DMS53 (cell line): ENCODE data around the gene LAMA2.
"Not testable (repeated sequence)": the region's sequence is repeated elsewhere in the genome, so short reads cannot be mapped to it uniquely, and the experiment has no call there.

Experiments
- DNase-seq: peaks from one replicate; lab custom pipeline; 2025; lab: John Stamatoyannopoulos, UW

The LAMA2 gene

GRCh38 chr6:129008591-129008990 lies 125.7 kb downstream of the LAMA2 start:
- DNase-seq: no peak

GRCh38 chr6:129009851-129010250 lies 126.9 kb downstream of the LAMA2 start:
- DNase-seq: no peak

GRCh38 chr6:129014302-129014701 lies 131.4 kb downstream of the LAMA2 start:
- no peak for DNase-seq

GRCh38 chr6:129015721-129016120 lies 132.8 kb downstream of the LAMA2 start:
- no peak for DNase-seq

GRCh38 chr6:129016844-129017243 lies 133.9 kb downstream of the LAMA2 start:
- no peak for DNase-seq

GRCh38 chr6:129022011-129022553 lies 139.1 kb downstream of the LAMA2 start:
- no peak for DNase-seq

GRCh38 chr6:129026601-129027000 lies 143.7 kb downstream of the LAMA2 start:
- no peak for DNase-seq

GRCh38 chr6:129029778-129030177 lies 146.8 kb downstream of the LAMA2 start:
- no peak for DNase-seq

GRCh38 chr6:129030215-129030614 lies 147.3 kb downstream of the LAMA2 start:
- DNase-seq: no peak

- DNase-seq: no peak
Observed at GRCh38 chr6:129031051-129031599, 148.2 kb downstream of the LAMA2 start.

- DNase-seq: no peak
Observed at GRCh38 chr6:129032602-129033001, 149.7 kb downstream of the LAMA2 start.

GRCh38 chr6:129033180-129033579 lies 150.2 kb downstream of the LAMA2 start:
- no peak for DNase-seq

- DNase-seq: no peak
Observed at GRCh38 chr6:129033581-129033980, 150.6 kb downstream of the LAMA2 start.

GRCh38 chr6:129041563-129041962 lies 158.6 kb downstream of the LAMA2 start:
- DNase-seq: no peak

GRCh38 chr6:129046526-129046925 lies 163.6 kb downstream of the LAMA2 start:
- peak; percentile 29 for DNase-seq

GRCh38 chr6:129047834-129048233 lies 164.9 kb downstream of the LAMA2 start:
- DNase-seq: no peak

- DNase-seq: no peak
Observed at GRCh38 chr6:129050086-129050485, 167.1 kb downstream of the LAMA2 start.

GRCh38 chr6:129053143-129053542 lies 170.2 kb downstream of the LAMA2 start:
- not testable (repeated sequence) for DNase-seq

GRCh38 chr6:129055796-129056195 lies 172.9 kb downstream of the LAMA2 start:
- no peak for DNase-seq

- no peak for DNase-seq
Observed at GRCh38 chr6:129059650-129060049, 176.7 kb downstream of the LAMA2 start.

- DNase-seq: no peak
Observed at GRCh38 chr6:129069006-129069405, 186.1 kb downstream of the LAMA2 start.

- no peak for DNase-seq
Observed at GRCh38 chr6:129073051-129073450, 190.1 kb downstream of the LAMA2 start.

- DNase-seq: no peak
Observed at GRCh38 chr6:129073691-129074395, 190.9 kb downstream of the LAMA2 start.

GRCh38 chr6:129084406-129084805 lies 201.5 kb downstream of the LAMA2 start:
- DNase-seq: no peak
